IMR-90 (cell line): ENCODE data around the gene TMEM53. TPM values are rescaled to one million over a fixed set of nuclear protein-coding genes. Genes with fewer than 3 reads are reported as not detected.

ENCODE experiments used
- ATAC-seq: fragments of 200-7000 bp; cut with Tn5 transposase; 2 replicates; pipeline ENCODE4 v1.9.1; 2020; ENCODE audit warnings: low read depth, mild to moderate bottlenecking, moderate library complexity
- BruUV-seq: library from RNA; stranded (reverse); fragments of 400-500 nt; replicated peaks from 2 replicates; lab custom pipeline; 2021; lab: Mats Ljungman, UMichigan
- CTCF ChIA-PET: fragments of 300-600 bp; formaldehyde crosslinking; extraction: SDS; loops from one replicate; lab custom pipeline; 2021; ENCODE audit warnings: antibody characterized with exemption; lab: Yijun Ruan, JAX
- POLR2A ChIA-PET: fragments of 300-600 bp; sonication (Branson Sonifier 250); formaldehyde crosslinking; loops from one replicate; lab custom pipeline; 2022; ENCODE audit warnings: antibody characterized with exemption; ENCODE audit not compliant: unreplicated experiment; lab: Charles Lee
- DNase-seq: peaks from one replicate; pipeline ENCODE4 v3.0.0; 2013
- H2AFZ ChIP-seq: replicated peaks from 2 replicates; pipeline ENCODE3; 2013; ENCODE audit warnings: low read length, mild to moderate bottlenecking; ENCODE audit not compliant: poor library complexity
- H2AK5ac ChIP-seq: 2 replicates; pipeline ENCODE4 v1.6.1; 2013; ENCODE audit warnings: low read depth, low read length, inconsistent platforms
- H2AK9ac ChIP-seq: replicated peaks from 2 replicates; pipeline ENCODE3; 2013; ENCODE audit warnings: mild to moderate bottlenecking, low read depth, low read length, moderate library complexity; ENCODE audit not compliant: poor library complexity
- H2BK120ac ChIP-seq: 2 replicates; pipeline ENCODE4 v1.6.1; 2013; ENCODE audit warnings: low read depth, low read length, inconsistent platforms
- H2BK15ac ChIP-seq: 3 replicates; pipeline ENCODE4 v1.6.1; 2013; ENCODE audit warnings: low read depth, low read length, inconsistent platforms
- H2BK20ac ChIP-seq: 2 replicates; pipeline ENCODE4 v1.6.1; 2013; ENCODE audit warnings: low read depth, mild to moderate bottlenecking, inconsistent platforms, low read length, moderate library complexity
- H2BK5ac ChIP-seq: 2 replicates; pipeline ENCODE4 v1.6.1; 2013; ENCODE audit warnings: mild to moderate bottlenecking, low read depth, low read length, inconsistent platforms; ENCODE audit not compliant: poor library complexity, severe bottlenecking
- H3K14ac ChIP-seq: replicated peaks from 2 replicates; pipeline ENCODE4 v1.6.1; 2013; ENCODE audit warnings: low read depth, low read length, inconsistent platforms
- H3K18ac ChIP-seq: 2 replicates; pipeline ENCODE4 v1.6.1; 2013; ENCODE audit warnings: low read depth, low read length, control low read depth
- H3K23ac ChIP-seq: 2 replicates; pipeline ENCODE4 v1.6.1; 2013; ENCODE audit warnings: low read depth, low read length, inconsistent platforms
- H3K27ac ChIP-seq: 2 replicates; pipeline ENCODE4 v1.5.1; 2013; ENCODE audit warnings: mild to moderate bottlenecking, control low read depth, low read length; ENCODE audit not compliant: insufficient read depth
- H3K27me3 ChIP-seq: 2 replicates; pipeline ENCODE4 v1.6.1; 2013; ENCODE audit warnings: low read length; ENCODE audit not compliant: control insufficient read depth, insufficient read depth
- H3K36me3 ChIP-seq: 2 replicates; pipeline ENCODE4 v1.6.1; 2013; ENCODE audit warnings: low read length, mixed read lengths; ENCODE audit not compliant: control insufficient read depth, insufficient read depth
- H3K4ac ChIP-seq: 2 replicates; pipeline ENCODE4 v1.6.1; 2013; ENCODE audit warnings: low read depth, low read length, inconsistent platforms
- H3K4me1 ChIP-seq: 2 replicates; pipeline ENCODE4 v1.6.1; 2013; ENCODE audit warnings: low read length, mixed read lengths; ENCODE audit not compliant: control insufficient read depth, insufficient read depth
- H3K4me2 ChIP-seq: 2 replicates; pipeline ENCODE4 v1.6.1; 2013; ENCODE audit warnings: low read depth, mild to moderate bottlenecking, control low read depth, low read length, moderate library complexity
- H3K4me3 ChIP-seq: 2 replicates; pipeline ENCODE4 v1.5.1; 2013; ENCODE audit warnings: low read depth, mild to moderate bottlenecking, control low read depth, low read length, moderate library complexity; ENCODE audit not compliant: insufficient read depth
- H3K56ac ChIP-seq: 2 replicates; pipeline ENCODE4 v1.6.1; 2013; ENCODE audit warnings: low read length, inconsistent platforms; ENCODE audit not compliant: insufficient read depth; ENCODE audit errors: extremely low read depth
- H3K79me1 ChIP-seq, 2 experiments: 2 replicates each; pipeline ENCODE4 v1.6.1; 2013; ENCODE audit warnings: low read length in 2 of 2, inconsistent platforms in 1 of 2, low read depth in 1 of 2
- H3K9ac ChIP-seq: 2 replicates; pipeline ENCODE4 v1.6.1; 2013; ENCODE audit warnings: low read depth, low read length, control low read depth
- H3K9me1 ChIP-seq: 2 replicates; pipeline ENCODE4 v1.6.1; 2013; ENCODE audit warnings: low read length, inconsistent platforms; ENCODE audit not compliant: insufficient read depth
- H3K9me3 ChIP-seq: 2 replicates; pipeline ENCODE4 v1.6.1; 2013; ENCODE audit warnings: low read length; ENCODE audit not compliant: control insufficient read depth, insufficient read depth
- H4K20me1 ChIP-seq: 2 replicates; pipeline ENCODE4 v1.6.1; 2013; ENCODE audit warnings: low read length, inconsistent platforms; ENCODE audit not compliant: insufficient read depth
- H4K5ac ChIP-seq: 2 replicates; pipeline ENCODE4 v1.6.1; 2013; ENCODE audit warnings: mild to moderate bottlenecking, low read depth, low read length, control low read depth
- H4K8ac ChIP-seq, 2 experiments: 2 replicates each; pipeline ENCODE4 v1.6.1; 2013; ENCODE audit warnings: low read depth in 2 of 2, low read length in 2 of 2, control low read depth in 1 of 2, inconsistent platforms in 1 of 2
- H4K91ac ChIP-seq: 2 replicates; pipeline ENCODE4 v1.6.1; 2013; ENCODE audit warnings: low read depth, low read length, inconsistent platforms; ENCODE audit not compliant: insufficient read depth
- BHLHE40 ChIP-seq: fragments of 150-350 bp; IDR thresholded peaks from 2 replicates; pipeline ENCODE4 v1.6.1; 2016; ENCODE audit warnings: mild to moderate bottlenecking, low read depth, low read length
- CEBPB ChIP-seq: IDR thresholded peaks from 2 replicates; pipeline ENCODE4 v1.6.1; 2012; ENCODE audit warnings: low read depth, low read length, improper control_type of control experiment
- CHD1 ChIP-seq: IDR thresholded peaks from 2 replicates; pipeline ENCODE4 v1.6.1; 2012; ENCODE audit warnings: low read depth, low read length, improper control_type of control experiment
- FOS ChIP-seq: fragments of 150-350 bp; IDR thresholded peaks from 2 replicates; pipeline ENCODE4 v1.6.1; 2016; ENCODE audit warnings: low read depth, low read length
- MAFK ChIP-seq: IDR thresholded peaks from 2 replicates; pipeline ENCODE4 v1.6.1; 2012; ENCODE audit warnings: low read depth, low read length, improper control_type of control experiment
- MAZ ChIP-seq: IDR thresholded peaks from 2 replicates; pipeline ENCODE4 v1.6.1; 2012; ENCODE audit warnings: low read depth, mild to moderate bottlenecking, low read length, improper control_type of control experiment, moderate library complexity, borderline replicate concordance
- MXI1 ChIP-seq: IDR thresholded peaks from 2 replicates; pipeline ENCODE4 v1.6.1; 2012; ENCODE audit warnings: low read depth, mild to moderate bottlenecking, low read length, moderate library complexity, borderline replicate concordance
- NFE2L2 ChIP-seq: fragments of 150-350 bp; IDR thresholded peaks from 2 replicates; pipeline ENCODE4 v1.6.1; 2016; ENCODE audit warnings: low read depth, mild to moderate bottlenecking, low read length
- POLR2A ChIP-seq: IDR thresholded peaks from 2 replicates; pipeline ENCODE4 v1.6.1; 2012; ENCODE audit warnings: mild to moderate bottlenecking, low read depth, low read length
- RAD21 ChIP-seq: IDR thresholded peaks from 2 replicates; pipeline ENCODE4 v1.6.1; 2012; ENCODE audit warnings: low read length, improper control_type of control experiment
- RCOR1 ChIP-seq: IDR thresholded peaks from 2 replicates; pipeline ENCODE4 v1.6.1; 2012; ENCODE audit warnings: mild to moderate bottlenecking, low read length, improper control_type of control experiment; ENCODE audit not compliant: insufficient replicate concordance
- RFX5 ChIP-seq: IDR thresholded peaks from 2 replicates; pipeline ENCODE4 v1.8.0; 2012; ENCODE audit warnings: low read depth, mild to moderate bottlenecking, low read length, moderate library complexity
- SMC3 ChIP-seq: fragments of 150-350 bp; IDR thresholded peaks from 2 replicates; pipeline ENCODE4 v1.6.1; 2016; ENCODE audit warnings: low read depth, mild to moderate bottlenecking, antibody characterized with exemption, low read length, moderate library complexity
- WGBS, 2 experiments: methylation state at CpG; one replicate each; pipeline versions ENCODE4 v1.1.5 to v1.1.7; 2013; ENCODE audit warnings: missing lambda C conversion rate in 2 of 2; ENCODE audit not compliant: insufficient read length in 1 of 2; ENCODE audit errors: extremely low coverage in 2 of 2; 5-methylcytosine and 5-hydroxymethylcytosine counted together
- dilution Hi-C: fragments of 300-500 bp; cut with HindIII; formaldehyde crosslinking; loops from one replicate; pipeline ENCODE4 v1.14.3; 2018; ENCODE audit warnings: low sequenced_read_pairs; ENCODE audit not compliant: unreplicated experiment
- in situ Hi-C: fragments of 300-500 bp; cut with MboI; formaldehyde crosslinking; loops from 3 replicates; pipeline ENCODE4 v1.14.3; 2019; ENCODE audit warnings: low sequenced_read_pairs, inconsistent platforms, mixed read lengths
- intact Hi-C: fragments of 100-400 bp; cut with micrococcal nuclease; formaldehyde crosslinking; loops from 2 replicates; pipeline ENCODE4 v1.10.0; 2022
- polyA plus RNA-seq, 3 experiments: library from polyadenylated mRNA; depleted of rRNA; stranded (reverse); fragments of >200 nt; gene quantifications; 2 replicates each; pipeline ENCODE4 v1.2.3, GENCODE V29; 2012; ENCODE audit warnings: low replicate concordance in 1 of 3
- total RNA-seq: library from RNA; depleted of rRNA; stranded (reverse); fragments of >200 nt; gene quantifications from 2 replicates; pipeline ENCODE4 v1.2.3, GENCODE V29; 2012
- TF ChIP-seq, protein P1 (sequence below): conservative IDR thresholded peaks from 2 replicates; pipeline ENCODE4 v1.5.1; 2012; ENCODE audit warnings: mild to moderate bottlenecking, low read depth, low read length, improper control_type of control experiment
- TF ChIP-seq, protein P2 (sequence below): fragments of 150-350 bp; IDR thresholded peaks from 2 replicates; pipeline ENCODE4 v1.6.1; 2016; ENCODE audit warnings: low read depth, mild to moderate bottlenecking, low read length, moderate library complexity, borderline replicate concordance
- TF ChIP-seq, protein P3 (sequence below): fragments of 150-350 bp; IDR thresholded peaks from 2 replicates; pipeline ENCODE4 v1.6.1; 2017; ENCODE audit warnings: mild to moderate bottlenecking, antibody characterized with exemption, low read length, low read depth

Gene TMEM53
- total and polyA plus RNA-seq, 2 of the 4 experiments (the other 2 are of a cell fraction) = 2.7 to 6.3 TPM

DNA sequence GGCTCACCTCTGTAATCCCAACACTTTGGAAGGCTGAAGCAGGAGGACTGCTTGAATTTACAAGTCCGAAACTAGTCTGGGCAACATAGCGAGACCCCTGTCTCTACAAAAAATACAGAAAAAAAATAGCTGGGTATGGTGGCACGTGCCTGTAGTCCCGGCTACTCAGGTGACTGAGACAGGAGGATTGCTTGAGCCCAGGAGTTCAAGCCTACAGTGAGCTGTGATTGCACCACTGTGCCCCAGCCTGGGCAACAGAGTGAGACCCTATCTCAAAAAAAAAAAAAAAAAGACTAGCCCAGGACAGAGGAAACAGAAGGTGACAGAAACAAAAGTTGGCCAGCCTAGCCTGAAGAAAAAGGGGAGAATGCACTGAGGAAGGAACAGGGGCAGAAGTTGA, 21.4 kb upstream of the TMEM53 start:
- no TSS peak for BruUV-seq
- DNase-seq (no peak), ATAC-seq (no peak)
- H3K79me1 ChIP-seq = no peaks in the 10 kb centered on the region
- H2BK120ac ChIP-seq = no peak overlapping the region
- intact Hi-C loops = no loop called here
- H4K8ac ChIP-seq = no peak overlapping the region
- no peaks in the 10 kb centered on the region; the same call in 1 of the 2 replicates for H3K4me1 ChIP-seq
- POLR2A ChIA-PET = no interaction called here
- H2BK5ac ChIP-seq = no peak overlapping the region
- H3K36me3 ChIP-seq = no peaks in the 10 kb centered on the region
- H3K9ac ChIP-seq = no peak overlapping the region
- H4K91ac ChIP-seq = no peak overlapping the region
- no peak overlapping the region for H3K14ac ChIP-seq
- H3K23ac ChIP-seq = no peak overlapping the region
- no peak overlapping the region for H4K5ac ChIP-seq
- no peak overlapping the region for H3K4me3 ChIP-seq
- CTCF ChIA-PET = interaction anchor here (0.5 to 0.8 kb wide), 2 partner anchors 8 to 22 kb away, joined by 3 read pairs; no protein-coding TSS in a partner anchor
- H2AK5ac ChIP-seq = no peak overlapping the region
- H3K27ac ChIP-seq = no peak overlapping the region
- no CpG with 5 or more reads among the region's 4 CpGs for WGBS, 2 experiments
- H2AK9ac ChIP-seq = no peak overlapping the region
- H3K9me3 ChIP-seq = no peaks in the 10 kb centered on the region
- peaks cover 14% of the 10 kb centered on the region for H3K27me3 ChIP-seq
- in situ Hi-C loops = no loop called here
- TF ChIP-seq MXI1 (no peak), RCOR1 (no peak), CEBPB (no peak), FOS (no peak), BHLHE40 (no peak), RAD21 (no peak), POLR2A (no peak), MAZ (no peak), MAFK (no peak), RFX5 (no peak), SMC3 (no peak), NFE2L2 (no peak), CHD1 (no peak)
- TF ChIP-seq, protein P1, sequence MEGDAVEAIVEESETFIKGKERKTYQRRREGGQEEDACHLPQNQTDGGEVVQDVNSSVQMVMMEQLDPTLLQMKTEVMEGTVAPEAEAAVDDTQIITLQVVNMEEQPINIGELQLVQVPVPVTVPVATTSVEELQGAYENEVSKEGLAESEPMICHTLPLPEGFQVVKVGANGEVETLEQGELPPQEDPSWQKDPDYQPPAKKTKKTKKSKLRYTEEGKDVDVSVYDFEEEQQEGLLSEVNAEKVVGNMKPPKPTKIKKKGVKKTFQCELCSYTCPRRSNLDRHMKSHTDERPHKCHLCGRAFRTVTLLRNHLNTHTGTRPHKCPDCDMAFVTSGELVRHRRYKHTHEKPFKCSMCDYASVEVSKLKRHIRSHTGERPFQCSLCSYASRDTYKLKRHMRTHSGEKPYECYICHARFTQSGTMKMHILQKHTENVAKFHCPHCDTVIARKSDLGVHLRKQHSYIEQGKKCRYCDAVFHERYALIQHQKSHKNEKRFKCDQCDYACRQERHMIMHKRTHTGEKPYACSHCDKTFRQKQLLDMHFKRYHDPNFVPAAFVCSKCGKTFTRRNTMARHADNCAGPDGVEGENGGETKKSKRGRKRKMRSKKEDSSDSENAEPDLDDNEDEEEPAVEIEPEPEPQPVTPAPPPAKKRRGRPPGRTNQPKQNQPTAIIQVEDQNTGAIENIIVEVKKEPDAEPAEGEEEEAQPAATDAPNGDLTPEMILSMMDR = no peak
- TF ChIP-seq, protein P2, sequence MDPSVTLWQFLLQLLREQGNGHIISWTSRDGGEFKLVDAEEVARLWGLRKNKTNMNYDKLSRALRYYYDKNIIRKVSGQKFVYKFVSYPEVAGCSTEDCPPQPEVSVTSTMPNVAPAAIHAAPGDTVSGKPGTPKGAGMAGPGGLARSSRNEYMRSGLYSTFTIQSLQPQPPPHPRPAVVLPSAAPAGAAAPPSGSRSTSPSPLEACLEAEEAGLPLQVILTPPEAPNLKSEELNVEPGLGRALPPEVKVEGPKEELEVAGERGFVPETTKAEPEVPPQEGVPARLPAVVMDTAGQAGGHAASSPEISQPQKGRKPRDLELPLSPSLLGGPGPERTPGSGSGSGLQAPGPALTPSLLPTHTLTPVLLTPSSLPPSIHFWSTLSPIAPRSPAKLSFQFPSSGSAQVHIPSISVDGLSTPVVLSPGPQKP = no peak
- TF ChIP-seq, protein P3, sequence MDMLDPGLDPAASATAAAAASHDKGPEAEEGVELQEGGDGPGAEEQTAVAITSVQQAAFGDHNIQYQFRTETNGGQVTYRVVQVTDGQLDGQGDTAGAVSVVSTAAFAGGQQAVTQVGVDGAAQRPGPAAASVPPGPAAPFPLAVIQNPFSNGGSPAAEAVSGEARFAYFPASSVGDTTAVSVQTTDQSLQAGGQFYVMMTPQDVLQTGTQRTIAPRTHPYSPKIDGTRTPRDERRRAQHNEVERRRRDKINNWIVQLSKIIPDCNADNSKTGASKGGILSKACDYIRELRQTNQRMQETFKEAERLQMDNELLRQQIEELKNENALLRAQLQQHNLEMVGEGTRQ = no peak
- H2AFZ ChIP-seq = no peak overlapping the region
- H3K18ac ChIP-seq = no peak overlapping the region
- no peak overlapping the region for H2BK20ac ChIP-seq
- no peaks in the 10 kb centered on the region for H3K9me1 ChIP-seq
- no peak overlapping the region for H3K4ac ChIP-seq
- dilution Hi-C loops = no loop called here
- H3K56ac ChIP-seq = no peak overlapping the region
- no peak overlapping the region for H2BK15ac ChIP-seq
- H3K4me2 ChIP-seq = no peak overlapping the region
- H4K20me1 ChIP-seq = no peaks in the 10 kb centered on the region
